Measurements from ENCODE around the gene DNAJC5G.

DNA sequence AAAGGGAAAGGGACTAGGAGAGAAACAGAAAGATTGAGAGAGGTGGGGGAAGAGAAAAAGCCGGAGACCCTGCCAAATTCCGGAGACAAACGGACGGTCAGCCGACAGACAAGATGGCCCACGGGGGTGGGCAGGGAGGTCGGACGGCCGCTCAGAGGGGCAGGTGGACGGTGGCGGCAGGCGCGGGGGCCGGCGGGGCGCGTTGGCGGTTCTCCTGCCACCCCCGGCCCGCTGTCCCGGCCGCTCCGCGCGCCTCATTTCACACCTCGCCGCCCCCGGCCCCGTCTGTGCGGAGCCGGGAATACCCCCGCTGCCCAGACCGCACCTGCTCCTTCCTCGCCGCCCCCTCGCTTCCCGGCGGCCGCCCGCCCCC is 13.3 kb upstream of the DNAJC5G start:
- TF ChIP-seq, protein P1, sequence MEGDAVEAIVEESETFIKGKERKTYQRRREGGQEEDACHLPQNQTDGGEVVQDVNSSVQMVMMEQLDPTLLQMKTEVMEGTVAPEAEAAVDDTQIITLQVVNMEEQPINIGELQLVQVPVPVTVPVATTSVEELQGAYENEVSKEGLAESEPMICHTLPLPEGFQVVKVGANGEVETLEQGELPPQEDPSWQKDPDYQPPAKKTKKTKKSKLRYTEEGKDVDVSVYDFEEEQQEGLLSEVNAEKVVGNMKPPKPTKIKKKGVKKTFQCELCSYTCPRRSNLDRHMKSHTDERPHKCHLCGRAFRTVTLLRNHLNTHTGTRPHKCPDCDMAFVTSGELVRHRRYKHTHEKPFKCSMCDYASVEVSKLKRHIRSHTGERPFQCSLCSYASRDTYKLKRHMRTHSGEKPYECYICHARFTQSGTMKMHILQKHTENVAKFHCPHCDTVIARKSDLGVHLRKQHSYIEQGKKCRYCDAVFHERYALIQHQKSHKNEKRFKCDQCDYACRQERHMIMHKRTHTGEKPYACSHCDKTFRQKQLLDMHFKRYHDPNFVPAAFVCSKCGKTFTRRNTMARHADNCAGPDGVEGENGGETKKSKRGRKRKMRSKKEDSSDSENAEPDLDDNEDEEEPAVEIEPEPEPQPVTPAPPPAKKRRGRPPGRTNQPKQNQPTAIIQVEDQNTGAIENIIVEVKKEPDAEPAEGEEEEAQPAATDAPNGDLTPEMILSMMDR (IDR thresholded peaks at IDR 0.05; ENCODE audit: low read length): no peak
- TF ChIP-seq EZH2phosphoT487 (IDR thresholded peaks at IDR 0.05; ENCODE audit: low read length): no peak
